Lung (tissue), 12 donors: ENCODE data around the gene HDAC1. TPM values are rescaled to one million over a fixed set of nuclear protein-coding genes. Genes with fewer than 3 reads are reported as not detected.

Source experiments
- ATAC-seq: fragments of 200-7000 bp; cut with Tn5 transposase; one replicate; pipeline ENCODE4 v1.9.1; 2020; ENCODE audit warnings: moderate number of reproducible peaks; ENCODE audit not compliant: insufficient read depth, low FRiP score
- DNase-seq, 3 donors: peaks; one replicate each; pipeline ENCODE4 v3.0.0-alpha.2; 2013 to 2017
- H3K27ac ChIP-seq, 2 donors: one replicate each; pipeline ENCODE4 v1.5.1; 2013; ENCODE audit warnings: mild to moderate bottlenecking in 2 of 2, moderate library complexity in 2 of 2, control low read depth in 1 of 2, inconsistent platforms in 1 of 2, low read depth in 1 of 2, low read length in 1 of 2
- H3K27me3 ChIP-seq, 3 donors: one replicate each; pipeline ENCODE4 v1.5.1; 2013; ENCODE audit warnings: low read length in 2 of 3; ENCODE audit not compliant: control insufficient read depth in 3 of 3, insufficient read depth in 3 of 3
- H3K36me3 ChIP-seq, 4 donors: one replicate each; pipeline ENCODE4 v1.5.1; 2013; ENCODE audit warnings: low read length in 4 of 4, mild to moderate bottlenecking in 1 of 4, moderate library complexity in 1 of 4; ENCODE audit not compliant: control insufficient read depth in 4 of 4, insufficient read depth in 4 of 4
- H3K4me1 ChIP-seq, 5 donors: one replicate each; pipeline ENCODE4 v1.5.1; 2013; ENCODE audit warnings: low read length in 5 of 5, mild to moderate bottlenecking in 2 of 5, moderate library complexity in 1 of 5; ENCODE audit not compliant: control insufficient read depth in 5 of 5, insufficient read depth in 5 of 5
- H3K4me3 ChIP-seq: one replicate; pipeline ENCODE4 v1.5.1; 2013; ENCODE audit warnings: mild to moderate bottlenecking, control low read depth, moderate library complexity
- H3K9ac ChIP-seq, 2 donors: one replicate each; pipeline ENCODE4 v1.5.1; 2013; ENCODE audit warnings: low read length in 2 of 2, control low read depth in 1 of 2; ENCODE audit not compliant: insufficient read depth in 1 of 2
- H3K9me3 ChIP-seq, 4 donors: one replicate each; pipeline ENCODE4 v1.5.1; 2013; ENCODE audit warnings: low read length in 3 of 4, mild to moderate bottlenecking in 1 of 4, moderate library complexity in 1 of 4; ENCODE audit not compliant: control insufficient read depth in 4 of 4, insufficient read depth in 3 of 4
- WGBS, 2 donors: extraction: QIAGEN DNeasy Blood & Tissue Kit; methylation state at CpG; one replicate each; pipeline ENCODE4 v1.1.7; 2013; 5-methylcytosine and 5-hydroxymethylcytosine counted together
- polyA plus RNA-seq, 2 donors: library from polyadenylated mRNA; stranded (reverse); fragments of 200-250 nt; gene quantifications; one replicate each; pipeline ENCODE4 v1.2.1, GENCODE V29; 2013
- total RNA-seq, 2 donors: library from RNA; depleted of rRNA in 1 of 2; stranded (reverse); fragments of >200 nt in 1 of 2; gene quantifications; one replicate each; pipeline ENCODE4 v1.2.1, GENCODE V29; 2014 to 2021
- TF ChIP-seq, protein P1 (sequence below): IDR thresholded peaks from 2 replicates; pipeline ENCODE4 v1.5.1; 2012; ENCODE audit warnings: mild to moderate bottlenecking; ENCODE audit errors: control extremely low read depth, extremely low read depth
- donor health status: control.
- donor health status: control.
- donor health status: Bipolar disorder and iron deficiency.
- donor health status: healthy.
- donor health status: DM: yes; HTN: yes; CAD: no.

HDAC1 gene
- total and polyA plus RNA-seq, 4 donors: 47.3 to 90.4 (median 72.5) TPM

DNA sequence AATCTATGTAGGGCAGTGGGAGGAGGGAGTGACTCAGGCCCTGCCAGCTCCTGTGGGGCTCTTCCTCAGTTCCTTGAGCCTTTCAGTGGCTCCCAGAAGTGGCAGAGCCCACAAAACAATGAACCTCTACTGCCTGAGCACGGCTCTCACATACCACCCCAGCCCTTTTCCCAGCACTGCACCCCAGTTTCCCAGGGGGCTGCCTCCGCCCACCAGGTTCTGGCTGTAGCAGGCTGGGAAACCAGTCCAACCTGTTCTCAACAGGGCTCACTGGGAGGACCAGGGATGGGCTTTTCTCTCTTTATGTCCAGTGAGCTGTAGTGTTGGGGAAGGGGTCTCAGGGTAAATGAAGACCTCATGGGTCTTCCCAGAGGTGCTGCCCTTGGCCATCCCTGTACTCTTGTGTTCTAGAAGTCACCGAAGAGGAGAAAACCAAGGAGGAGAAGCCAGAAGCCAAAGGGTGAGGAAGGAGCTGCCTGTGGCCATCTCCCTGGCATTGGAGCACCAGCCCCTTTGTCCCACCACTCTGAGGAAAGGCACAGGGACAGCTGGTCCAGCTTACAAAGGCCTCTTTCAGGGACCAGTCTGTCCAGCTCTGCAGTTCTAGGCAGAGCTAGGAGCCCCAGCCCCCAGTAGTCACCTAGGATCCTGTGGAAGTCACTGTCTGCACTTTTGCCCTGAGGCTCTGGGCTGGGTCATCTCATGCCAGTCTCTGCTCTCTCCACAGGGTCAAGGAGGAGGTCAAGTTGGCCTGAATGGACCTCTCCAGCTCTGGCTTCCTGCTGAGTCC, 40.6 kb downstream of the HDAC1 start:
- TF ChIP-seq, protein P1, sequence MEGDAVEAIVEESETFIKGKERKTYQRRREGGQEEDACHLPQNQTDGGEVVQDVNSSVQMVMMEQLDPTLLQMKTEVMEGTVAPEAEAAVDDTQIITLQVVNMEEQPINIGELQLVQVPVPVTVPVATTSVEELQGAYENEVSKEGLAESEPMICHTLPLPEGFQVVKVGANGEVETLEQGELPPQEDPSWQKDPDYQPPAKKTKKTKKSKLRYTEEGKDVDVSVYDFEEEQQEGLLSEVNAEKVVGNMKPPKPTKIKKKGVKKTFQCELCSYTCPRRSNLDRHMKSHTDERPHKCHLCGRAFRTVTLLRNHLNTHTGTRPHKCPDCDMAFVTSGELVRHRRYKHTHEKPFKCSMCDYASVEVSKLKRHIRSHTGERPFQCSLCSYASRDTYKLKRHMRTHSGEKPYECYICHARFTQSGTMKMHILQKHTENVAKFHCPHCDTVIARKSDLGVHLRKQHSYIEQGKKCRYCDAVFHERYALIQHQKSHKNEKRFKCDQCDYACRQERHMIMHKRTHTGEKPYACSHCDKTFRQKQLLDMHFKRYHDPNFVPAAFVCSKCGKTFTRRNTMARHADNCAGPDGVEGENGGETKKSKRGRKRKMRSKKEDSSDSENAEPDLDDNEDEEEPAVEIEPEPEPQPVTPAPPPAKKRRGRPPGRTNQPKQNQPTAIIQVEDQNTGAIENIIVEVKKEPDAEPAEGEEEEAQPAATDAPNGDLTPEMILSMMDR: no peak
- Histone ChIP-seq H3K36me3 (peaks cover 27 to 44% (median 36%) of the 10 kb centered on the region in 4 donors), H3K9me3 (no peaks in the 10 kb centered on the region), H3K9ac (no peak overlapping the region), H3K27ac (peak overlapping the region in 1 of 2 donors; percentile 0), H3K4me1 (peaks cover 0 to 23% (median 14%) of the 10 kb centered on the region in 5 donors), H3K4me3 (no peak overlapping the region), H3K27me3 (no peaks in the 10 kb centered on the region)
- DNase-seq (peak; percentile 17 to 57 (median 31)), ATAC-seq (no peak)
- WGBS, 2 donors: 84 to 85% methylated on average over 3 of the region's 3 CpGs

DNA sequence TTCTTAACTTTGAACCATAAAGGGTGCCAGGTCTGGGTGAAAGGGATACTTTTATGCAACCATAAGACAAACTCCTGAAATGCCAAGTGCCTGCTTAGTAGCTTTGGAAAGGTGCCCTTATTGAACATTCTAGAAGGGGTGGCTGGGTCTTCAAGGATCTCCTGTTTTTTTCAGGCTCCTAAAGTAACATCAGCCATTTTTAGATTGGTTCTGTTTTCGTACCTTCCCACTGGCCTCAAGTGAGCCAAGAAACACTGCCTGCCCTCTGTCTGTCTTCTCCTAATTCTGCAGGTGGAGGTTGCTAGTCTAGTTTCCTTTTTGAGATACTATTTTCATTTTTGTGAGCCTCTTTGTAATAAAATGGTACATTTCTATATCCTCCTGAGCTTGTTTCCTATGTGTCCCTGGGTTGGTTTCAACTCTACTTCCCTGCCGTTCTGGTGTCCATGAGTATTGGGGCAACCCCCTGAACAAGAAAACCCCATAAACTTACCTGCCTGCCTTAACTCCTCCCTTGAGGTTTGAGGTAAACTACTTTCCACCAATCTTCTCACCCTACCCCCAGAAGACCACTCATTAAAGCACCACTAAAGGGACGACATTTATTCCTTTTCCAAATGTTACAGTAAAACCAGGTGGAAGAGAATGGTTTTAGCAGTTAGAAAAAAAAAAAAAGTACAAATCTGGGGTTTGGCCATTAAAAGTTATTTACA, 41.5 kb downstream of the HDAC1 start:
- ATAC-seq: no peak
- Histone ChIP-seq H3K9ac (no peak overlapping the region), H3K4me3 (no peak overlapping the region), H3K27ac (no peak overlapping the region), H3K36me3 (peaks cover 24 to 36% (median 30%) of the 10 kb centered on the region in 4 donors), H3K4me1 (peaks cover 0 to 30% (median 18%) of the 10 kb centered on the region in 5 donors), H3K27me3 (no peaks in the 10 kb centered on the region), H3K9me3 (no peaks in the 10 kb centered on the region)
- TF ChIP-seq, protein P1: no peak
- WGBS, 2 donors: 75 to 82% methylated on average over 3 of the region's 3 CpGs
- no peak for DNase-seq

DNA sequence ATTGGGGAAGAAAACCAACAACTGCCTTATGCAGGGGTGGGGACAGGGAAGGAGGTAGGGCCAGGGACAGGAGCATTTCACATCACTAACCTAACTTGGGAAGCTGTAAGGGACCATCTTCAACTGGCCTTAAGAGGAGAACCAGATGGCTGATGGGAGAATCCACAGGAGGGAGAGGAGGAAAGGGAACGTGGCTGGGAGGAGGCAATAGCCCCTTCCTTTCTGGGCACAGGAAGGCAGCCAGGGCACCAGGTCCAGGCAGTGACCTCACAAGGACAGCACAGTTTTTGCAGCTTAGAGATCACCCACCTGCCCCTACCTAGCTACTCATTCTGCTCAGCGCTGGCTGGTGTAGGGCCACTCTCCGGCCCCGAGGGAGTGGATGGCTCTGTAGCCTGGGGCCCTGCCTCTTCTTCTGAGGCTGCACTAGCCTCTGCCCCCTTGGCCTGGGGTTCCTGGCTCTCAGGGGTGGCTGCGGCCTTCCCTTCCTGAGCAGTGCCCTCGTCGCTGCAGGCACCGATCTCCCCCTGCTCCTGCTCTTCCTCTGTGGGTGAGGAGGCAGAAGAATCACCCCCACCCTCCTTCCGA, 42.5 kb downstream of the HDAC1 start:
- no peak for ATAC-seq
- TF ChIP-seq, protein P1: no peak
- peak overlapping the region in 1 of 2 donors; percentile 77 for H3K9ac ChIP-seq
- peaks cover 0 to 30% (median 21%) of the 10 kb centered on the region in 5 donors for H3K4me1 ChIP-seq
- DNase-seq: no peak
- H3K9me3 ChIP-seq: no peaks in the 10 kb centered on the region
- peaks cover 20 to 29% (median 25%) of the 10 kb centered on the region in 4 donors for H3K36me3 ChIP-seq
- peak overlapping the region in 1 of 2 donors; percentile 9 for H3K27ac ChIP-seq
- H3K4me3 ChIP-seq: peak overlapping the region; percentile 51
- no peaks in the 10 kb centered on the region for H3K27me3 ChIP-seq
- 33 to 51% methylated on average over 9 of the region's 9 CpGs for WGBS, 2 donors
